ENCODE results near the gene PARD3. TPM values are rescaled to one million over a fixed set of nuclear protein-coding genes. Genes with fewer than 3 reads are reported as not detected.
A peak's percentile ranks its signal among the peaks of the same experiment; 100 is the strongest.

PARD3 gene
- total and polyA plus RNA-seq, 2 donors (not counting 3 experiments of a cell fraction or from before 2014, with no cell fraction given): 7.3 to 24.1 TPM

DNA sequence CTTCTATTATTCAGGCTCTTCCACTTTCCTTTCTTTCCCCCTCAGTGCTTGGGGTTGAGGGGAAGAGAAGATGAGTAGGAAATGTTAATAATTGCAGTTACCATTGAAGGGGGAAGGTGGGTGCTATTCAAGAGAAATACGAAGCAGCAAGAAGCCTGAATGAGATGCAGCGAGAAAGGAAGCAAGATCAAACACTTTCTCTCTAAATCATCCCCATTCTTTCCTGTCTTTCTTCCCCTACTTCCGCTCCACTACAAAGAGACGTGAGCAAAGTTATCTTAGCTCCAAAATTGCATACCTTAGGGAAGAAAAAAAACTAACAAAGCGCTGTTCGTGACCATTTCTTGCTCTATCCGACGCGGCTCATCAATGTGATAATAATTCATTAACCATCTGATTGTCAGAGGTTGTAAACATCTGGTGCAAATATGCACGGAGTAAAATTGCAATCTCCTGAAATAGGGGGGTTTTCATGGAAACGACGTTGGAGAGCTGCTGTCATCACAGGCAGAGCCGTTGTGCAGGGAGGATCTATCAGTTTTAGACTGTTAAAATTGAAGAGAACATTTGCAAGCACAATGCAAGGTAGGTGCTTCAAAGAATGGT is 15.2 kb upstream of the PARD3 start:
- peak; percentile 10 for DNase-seq (ENCODE audit: low read depth, low spot score)
- H3K36me3 ChIP-seq (ENCODE audit: control insufficient read depth in 2 of 2, extremely low read depth in 1 of 2, insufficient read depth in 2 of 2, low read length in 2 of 2): no peaks in the 10 kb centered on the region
- BruUV-seq (replicated peaks): no TSS peak
- H3K4me2 ChIP-seq (ENCODE audit: insufficient read depth, low read length): peak overlapping the region; percentile 59
- H3K4me3 ChIP-seq (replicated peaks in 1 of 3; ENCODE audit: insufficient read depth in 1 of 3, low read depth in 1 of 3, low read length in 3 of 3): no peak overlapping the region
- H3K27ac ChIP-seq (ENCODE audit: insufficient read depth, low read depth, low read length): no peak overlapping the region
- peaks cover 7% of the 10 kb centered on the region in 2 experiments for H3K27me3 ChIP-seq (ENCODE audit: control insufficient read depth in 2 of 2, insufficient read depth in 2 of 2, low read length in 2 of 2)
- no peaks in the 10 kb centered on the region for H3K9me1 ChIP-seq (replicated peaks; ENCODE audit: control insufficient read depth, extremely low read depth, insufficient read depth, low read length)
- H3K4me1 ChIP-seq (ENCODE audit: control insufficient read depth, extremely low read depth, insufficient read depth, low read length): peaks cover 7% of the 10 kb centered on the region
- TF ChIP-seq EZH2 (IDR thresholded peaks at IDR 0.05; ENCODE audit: borderline replicate concordance, low read depth, low read length, severe bottlenecking) (no peak), GATA2 (IDR thresholded peaks at IDR 0.05; ENCODE audit: insufficient read depth, insufficient read length, low read depth, low read length) (no peak), POLR2A (IDR thresholded peaks at IDR 0.05; ENCODE audit: low read depth, low read length) (no peak), JUN (IDR thresholded peaks at IDR 0.05; ENCODE audit: borderline replicate concordance, insufficient read depth, insufficient read length, low read depth) (no peak), MYC (IDR thresholded peaks at IDR 0.05; ENCODE audit: low read depth, low read length) (no peak), FOS (IDR thresholded peaks at IDR 0.05; ENCODE audit: borderline replicate concordance, insufficient read depth, low read length) (no peak), POLR2AphosphoS5 (IDR thresholded peaks at IDR 0.05; ENCODE audit: insufficient read depth, low read depth, low read length) (no peak)
- TF ChIP-seq, protein P1, sequence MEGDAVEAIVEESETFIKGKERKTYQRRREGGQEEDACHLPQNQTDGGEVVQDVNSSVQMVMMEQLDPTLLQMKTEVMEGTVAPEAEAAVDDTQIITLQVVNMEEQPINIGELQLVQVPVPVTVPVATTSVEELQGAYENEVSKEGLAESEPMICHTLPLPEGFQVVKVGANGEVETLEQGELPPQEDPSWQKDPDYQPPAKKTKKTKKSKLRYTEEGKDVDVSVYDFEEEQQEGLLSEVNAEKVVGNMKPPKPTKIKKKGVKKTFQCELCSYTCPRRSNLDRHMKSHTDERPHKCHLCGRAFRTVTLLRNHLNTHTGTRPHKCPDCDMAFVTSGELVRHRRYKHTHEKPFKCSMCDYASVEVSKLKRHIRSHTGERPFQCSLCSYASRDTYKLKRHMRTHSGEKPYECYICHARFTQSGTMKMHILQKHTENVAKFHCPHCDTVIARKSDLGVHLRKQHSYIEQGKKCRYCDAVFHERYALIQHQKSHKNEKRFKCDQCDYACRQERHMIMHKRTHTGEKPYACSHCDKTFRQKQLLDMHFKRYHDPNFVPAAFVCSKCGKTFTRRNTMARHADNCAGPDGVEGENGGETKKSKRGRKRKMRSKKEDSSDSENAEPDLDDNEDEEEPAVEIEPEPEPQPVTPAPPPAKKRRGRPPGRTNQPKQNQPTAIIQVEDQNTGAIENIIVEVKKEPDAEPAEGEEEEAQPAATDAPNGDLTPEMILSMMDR (IDR thresholded peaks at IDR 0.05; ENCODE audit: extremely low read depth in 1 of 2, insufficient read depth in 1 of 2, low read depth in 1 of 2, low read length in 2 of 2): no peak
- TF ChIP-seq, protein P2, sequence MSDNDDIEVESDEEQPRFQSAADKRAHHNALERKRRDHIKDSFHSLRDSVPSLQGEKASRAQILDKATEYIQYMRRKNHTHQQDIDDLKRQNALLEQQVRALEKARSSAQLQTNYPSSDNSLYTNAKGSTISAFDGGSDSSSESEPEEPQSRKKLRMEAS (IDR thresholded peaks at IDR 0.05; ENCODE audit: insufficient read depth, insufficient read length): no peak
- intact Hi-C loops (cut with micrococcal nuclease) (no loop called here), dilution Hi-C loops (cut with MboI; ENCODE audit: extremely low pct_ligation_motif_present, low sequenced_read_pairs) (no loop called here)
- H3K79me2 ChIP-seq (ENCODE audit: control insufficient read depth, insufficient read depth, low read length): no peaks in the 10 kb centered on the region
- ChIA-PET CTCF (interaction anchor here (1.2 to 1.3 kb wide), 3 partner anchors 10 to 173 kb away, joined by 3 to 4 read pairs (median 4); no protein-coding TSS in a partner anchor), POLR2A (no interaction called here)
- no peaks in the 10 kb centered on the region for H4K20me1 ChIP-seq (replicated peaks; ENCODE audit: control insufficient read depth, extremely low read depth, insufficient read depth, low read length)
- peak; percentile 68 for FAIRE-seq
- no peak overlapping the region for H3K9ac ChIP-seq (replicated peaks; ENCODE audit: extremely low read depth, insufficient read depth, low read length)
- peak overlapping the region; percentile 1 for H2AFZ ChIP-seq (ENCODE audit: low read depth, low read length)
- H3K9me3 ChIP-seq (replicated peaks; ENCODE audit: control insufficient read depth, insufficient read depth, low read length): no peaks in the 10 kb centered on the region
